OCI-LY1 (cell line): Measurements from ENCODE around the gene LYPLA2.

ENCODE experiments used
- H2AFZ ChIP-seq: fragments of 200-600 bp; sonication (generic), shearing (Covaris generic); 2 replicates; pipeline ENCODE4 v1.6.0; 2014; ENCODE audit warnings: antibody characterized with exemption, mild to moderate bottlenecking, low read length
- H3F3A ChIP-seq: fragments of 200-600 bp; sonication (generic), shearing (Covaris generic); 2 replicates; pipeline ENCODE4 v1.6.0; 2014; ENCODE audit warnings: mild to moderate bottlenecking, antibody characterized with exemption, low read length, moderate library complexity; ENCODE audit not compliant: insufficient read depth
- H3K27ac ChIP-seq: fragments of 200-600 bp; sonication (generic); 2 replicates; pipeline ENCODE4 v1.5.1; 2014; ENCODE audit warnings: low read length, mixed run types, mild to moderate bottlenecking, low read depth; ENCODE audit not compliant: poor library complexity, severe bottlenecking
- H3K27me3 ChIP-seq: fragments of 200-600 bp; sonication (generic); 2 replicates; pipeline ENCODE4 v1.6.0; 2014; ENCODE audit warnings: antibody characterized with exemption, mild to moderate bottlenecking, low read length, moderate library complexity; ENCODE audit not compliant: insufficient read depth
- H3K36me3 ChIP-seq: fragments of 200-600 bp; sonication (generic); 2 replicates; pipeline ENCODE4 v1.6.1; 2014; ENCODE audit warnings: mild to moderate bottlenecking, antibody characterized with exemption, low read length, moderate library complexity, mixed read lengths; ENCODE audit not compliant: insufficient read depth
- H3K4me1 ChIP-seq: fragments of 200-600 bp; sonication (generic); 2 replicates; pipeline ENCODE4 v1.5.1; 2014; ENCODE audit warnings: mild to moderate bottlenecking, low read length, moderate library complexity; ENCODE audit not compliant: insufficient read depth, severe bottlenecking
- H3K4me2 ChIP-seq: fragments of 200-600 bp; sonication (generic), shearing (Covaris generic); 2 replicates; pipeline ENCODE4 v1.6.1; 2014; ENCODE audit warnings: low read length
- H3K4me3 ChIP-seq: fragments of 200-600 bp; sonication (generic); 2 replicates; pipeline ENCODE4 v1.5.1; 2014; ENCODE audit warnings: low read length, low read depth, mild to moderate bottlenecking, mixed read lengths; ENCODE audit not compliant: poor library complexity, severe bottlenecking
- H3K79me2 ChIP-seq: fragments of 200-600 bp; shearing (Covaris generic); 2 replicates; pipeline ENCODE4 v1.6.1; 2016; ENCODE audit warnings: mixed run types, low read length, mixed read lengths; ENCODE audit not compliant: insufficient read depth
- H3K9ac ChIP-seq: fragments of 200-600 bp; sonication (generic), shearing (Covaris generic); 2 replicates; pipeline ENCODE4 v1.6.1; 2014; ENCODE audit warnings: mild to moderate bottlenecking, low read length, mixed read lengths
- H3K9me2 ChIP-seq: fragments of 200-600 bp; sonication (generic), shearing (Covaris generic); 2 replicates; pipeline ENCODE4 v1.6.1; 2014; ENCODE audit warnings: low read depth, mild to moderate bottlenecking, low read length, mixed read lengths
- H3K9me3 ChIP-seq: fragments of 200-600 bp; shearing (Covaris generic); 2 replicates; pipeline ENCODE4 v1.6.1; 2014; ENCODE audit warnings: low read length, mixed read lengths
- H4K20me1 ChIP-seq: fragments of 200-600 bp; sonication (generic), shearing (Covaris generic); 2 replicates; pipeline ENCODE4 v1.6.0; 2016; ENCODE audit warnings: mild to moderate bottlenecking, low read length; ENCODE audit not compliant: insufficient read depth
- EZH2 ChIP-seq: fragments of 200-600 bp; sonication (generic), shearing (Covaris generic); IDR thresholded peaks from 2 replicates; pipeline ENCODE4 v1.8.0; 2017; ENCODE audit warnings: borderline replicate concordance, mixed run types, mild to moderate bottlenecking, antibody characterized with exemption, low read length, moderate library complexity, mixed read lengths
- TF ChIP-seq, protein P1 (sequence below): fragments of 200-600 bp; sonication (generic), shearing (Covaris generic); IDR thresholded peaks from 2 replicates; pipeline ENCODE4 v1.5.1; 2017; ENCODE audit warnings: mild to moderate bottlenecking, antibody characterized with exemption, low read length, moderate library complexity, mixed read lengths

LYPLA2 gene

DNA sequence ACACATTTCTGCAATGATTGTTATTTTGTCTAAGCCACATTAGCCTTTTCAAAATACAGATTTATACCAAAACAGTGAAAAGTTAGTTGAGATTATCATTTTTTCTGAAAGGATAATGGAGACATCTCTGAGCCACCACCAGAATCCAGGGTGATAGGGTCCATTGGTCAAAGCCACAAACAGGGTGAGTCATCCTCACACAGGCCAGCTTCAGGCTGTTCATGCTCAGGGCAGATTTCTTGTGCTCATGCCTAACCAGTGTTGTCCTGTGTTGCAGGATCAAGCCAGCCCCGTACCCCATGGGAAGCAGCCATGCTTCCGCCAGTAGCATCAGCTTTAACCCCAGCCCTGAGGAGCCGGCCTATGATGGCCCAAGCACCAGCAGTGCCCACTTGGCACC, 34.3 kb upstream of the LYPLA2 start:
- TF ChIP-seq, protein P1, sequence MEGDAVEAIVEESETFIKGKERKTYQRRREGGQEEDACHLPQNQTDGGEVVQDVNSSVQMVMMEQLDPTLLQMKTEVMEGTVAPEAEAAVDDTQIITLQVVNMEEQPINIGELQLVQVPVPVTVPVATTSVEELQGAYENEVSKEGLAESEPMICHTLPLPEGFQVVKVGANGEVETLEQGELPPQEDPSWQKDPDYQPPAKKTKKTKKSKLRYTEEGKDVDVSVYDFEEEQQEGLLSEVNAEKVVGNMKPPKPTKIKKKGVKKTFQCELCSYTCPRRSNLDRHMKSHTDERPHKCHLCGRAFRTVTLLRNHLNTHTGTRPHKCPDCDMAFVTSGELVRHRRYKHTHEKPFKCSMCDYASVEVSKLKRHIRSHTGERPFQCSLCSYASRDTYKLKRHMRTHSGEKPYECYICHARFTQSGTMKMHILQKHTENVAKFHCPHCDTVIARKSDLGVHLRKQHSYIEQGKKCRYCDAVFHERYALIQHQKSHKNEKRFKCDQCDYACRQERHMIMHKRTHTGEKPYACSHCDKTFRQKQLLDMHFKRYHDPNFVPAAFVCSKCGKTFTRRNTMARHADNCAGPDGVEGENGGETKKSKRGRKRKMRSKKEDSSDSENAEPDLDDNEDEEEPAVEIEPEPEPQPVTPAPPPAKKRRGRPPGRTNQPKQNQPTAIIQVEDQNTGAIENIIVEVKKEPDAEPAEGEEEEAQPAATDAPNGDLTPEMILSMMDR = no peak
- no peak for TF ChIP-seq EZH2
- Histone ChIP-seq H3K79me2 (no peaks in the 10 kb centered on the region), H3K9ac (no peak overlapping the region), H3K4me3 (no peak overlapping the region), H3K4me1 (no peaks in the 10 kb centered on the region), H3F3A (peaks cover 3% of the 10 kb centered on the region; the same call in 1 of the 2 replicates), H3K27ac (no peak overlapping the region), H3K4me2 (no peak overlapping the region), H3K9me3 (no peaks in the 10 kb centered on the region), H4K20me1 (no peaks in the 10 kb centered on the region), H3K9me2 (no peaks in the 10 kb centered on the region), H3K36me3 (peaks cover 97% of the 10 kb centered on the region), H3K27me3 (no peaks in the 10 kb centered on the region), H2AFZ (no peak overlapping the region)

DNA sequence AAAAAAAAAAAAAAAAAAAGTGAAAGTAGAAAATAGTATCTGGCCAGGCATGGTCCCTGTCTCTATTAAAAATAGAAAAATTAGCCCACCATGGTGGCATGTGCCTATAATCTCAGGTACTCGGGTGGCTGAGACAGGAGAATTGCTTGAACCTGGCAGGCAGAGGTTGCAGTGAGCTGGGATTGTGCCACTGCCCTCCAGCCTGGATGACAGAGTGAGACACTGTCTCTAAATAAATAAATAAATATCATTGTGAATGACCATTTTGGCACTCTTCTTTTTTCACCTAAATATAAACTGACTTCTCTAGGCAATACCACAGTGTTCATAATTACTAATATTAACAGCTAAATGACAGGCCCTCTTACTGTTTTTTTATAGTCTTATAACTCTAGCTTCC, 33.1 kb upstream of the LYPLA2 start:
- Histone ChIP-seq H2AFZ (no peak overlapping the region), H3K9ac (no peak overlapping the region), H3K36me3 (peaks cover 97% of the 10 kb centered on the region), H3K27ac (no peak overlapping the region), H3K4me1 (no peaks in the 10 kb centered on the region), H3K27me3 (no peaks in the 10 kb centered on the region), H3K9me3 (no peaks in the 10 kb centered on the region), H3K9me2 (no peaks in the 10 kb centered on the region), H3K79me2 (no peaks in the 10 kb centered on the region), H3K4me2 (no peak overlapping the region), H3F3A (peaks cover 3% of the 10 kb centered on the region; the same call in 1 of the 2 replicates), H4K20me1 (no peaks in the 10 kb centered on the region), H3K4me3 (no peak overlapping the region)
- TF ChIP-seq EZH2 = no peak
- TF ChIP-seq, protein P1 = no peak

DNA sequence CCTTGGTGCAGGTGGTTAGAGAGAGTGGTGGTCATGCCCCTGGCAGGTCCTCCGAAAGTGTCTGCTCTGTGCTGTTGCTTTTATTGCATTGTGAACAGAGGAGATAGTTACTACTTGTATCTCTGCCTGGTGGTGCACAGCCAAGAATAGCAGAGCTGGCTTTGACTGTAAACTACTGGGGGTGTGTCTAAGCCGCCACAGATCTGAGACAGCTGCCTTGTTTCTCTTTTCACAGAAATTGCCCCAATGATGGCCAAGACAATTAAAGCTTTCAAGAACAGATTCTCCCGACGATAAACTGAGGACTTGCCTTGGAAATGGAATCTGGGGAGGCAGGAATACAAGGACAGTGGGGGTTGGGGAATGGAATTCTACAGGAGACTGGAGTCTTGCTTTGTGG, 31.7 kb upstream of the LYPLA2 start:
- Histone ChIP-seq H3K9me3 (no peaks in the 10 kb centered on the region), H3F3A (peaks cover 3% of the 10 kb centered on the region; the same call in 1 of the 2 replicates), H2AFZ (no peak overlapping the region), H4K20me1 (no peaks in the 10 kb centered on the region), H3K9ac (no peak overlapping the region), H3K36me3 (peaks cover 96% of the 10 kb centered on the region), H3K79me2 (no peaks in the 10 kb centered on the region), H3K4me3 (no peak overlapping the region), H3K27me3 (no peaks in the 10 kb centered on the region), H3K9me2 (no peaks in the 10 kb centered on the region), H3K27ac (no peak overlapping the region), H3K4me2 (no peak overlapping the region), H3K4me1 (peaks cover 11% of the 10 kb centered on the region)
- no peak for TF ChIP-seq EZH2
- TF ChIP-seq, protein P1 = no peak
